CD14-positive monocyte (primary cell): ENCODE measurements around the gene IL36G. TPM values are rescaled to one million over a fixed set of nuclear protein-coding genes. Genes with fewer than 3 reads are reported as not detected.

Source experiments
- DNase-seq, 3 donors: peaks; one replicate each; pipeline ENCODE4 v3.0.0-alpha.2; 2011 to 2022
- H2AFZ ChIP-seq: 2 replicates; pipeline ENCODE4 v1.6.0; 2012; ENCODE audit warnings: mild to moderate bottlenecking, low read depth, low read length, inconsistent platforms; ENCODE audit not compliant: insufficient read depth, poor library complexity, severe bottlenecking
- H3K27ac ChIP-seq, 2 donors: 1 replicate in 1 of 2; 2 replicates in 1 of 2; pipeline ENCODE4 v1.5.1; 2012 to 2013; ENCODE audit warnings: low read length in 2 of 2, control low read depth in 1 of 2, inconsistent platforms in 1 of 2, low read depth in 1 of 2, mild to moderate bottlenecking in 1 of 2
- H3K27me3 ChIP-seq, 2 donors: one replicate each; pipeline versions ENCODE4 v1.6.0 to v1.6.1; 2011 to 2013; ENCODE audit warnings: low read length in 2 of 2; ENCODE audit not compliant: control insufficient read depth in 2 of 2, insufficient read depth in 2 of 2
- H3K36me3 ChIP-seq, 2 donors: replicated peaks in 1 of 2; 1 replicate in 1 of 2; 2 replicates in 1 of 2; pipeline versions ENCODE4 v1.5.1 to v1.6.1; 2012 to 2013; ENCODE audit warnings: low read length in 2 of 2, control low read depth in 1 of 2, inconsistent platforms in 1 of 2, mild to moderate bottlenecking in 1 of 2; ENCODE audit not compliant: insufficient read depth in 2 of 2, control insufficient read depth in 1 of 2
- H3K4me1 ChIP-seq, 2 donors: 1 replicate in 1 of 2; 2 replicates in 1 of 2; pipeline versions ENCODE4 v1.5.1 to v1.6.1; 2012 to 2013; ENCODE audit warnings: low read length in 2 of 2, control low read depth in 1 of 2, inconsistent platforms in 1 of 2, mild to moderate bottlenecking in 1 of 2, moderate library complexity in 1 of 2; ENCODE audit not compliant: insufficient read depth in 2 of 2, control insufficient read depth in 1 of 2
- H3K4me2 ChIP-seq: replicated peaks from 2 replicates; pipeline ENCODE3; 2012; ENCODE audit warnings: low read length, moderate library complexity, mild to moderate bottlenecking; ENCODE audit not compliant: poor library complexity, severe bottlenecking; ENCODE audit errors: extremely low read depth
- H3K4me3 ChIP-seq, 3 experiments: fragments of 200-600 bp in 1 of 3; sonication (generic) in 1 of 3; replicated peaks in 1 of 3; 1 replicate in 2 of 3; 2 replicates in 1 of 3; pipeline ENCODE4 v1.5.1; 2011 to 2013; ENCODE audit warnings: low read length in 3 of 3, mild to moderate bottlenecking in 3 of 3, control low read depth in 2 of 3, low read depth in 2 of 3, inconsistent platforms in 1 of 3, moderate library complexity in 1 of 3
- H3K79me2 ChIP-seq: 2 replicates; pipeline ENCODE4 v1.6.0; 2012; ENCODE audit warnings: mild to moderate bottlenecking, control low read depth, inconsistent platforms, low read length, moderate library complexity; ENCODE audit not compliant: insufficient read depth
- H3K9ac ChIP-seq: 2 replicates; pipeline ENCODE4 v1.6.0; 2017; ENCODE audit warnings: low read length, mild to moderate bottlenecking; ENCODE audit not compliant: insufficient read depth, poor library complexity, severe bottlenecking
- H3K9me3 ChIP-seq, 2 donors: replicated peaks in 1 of 2; 1 replicate in 1 of 2; 2 replicates in 1 of 2; pipeline versions ENCODE4 v1.5.1 to v1.6.1; 2012 to 2013; ENCODE audit warnings: low read length in 2 of 2, control low read depth in 1 of 2; ENCODE audit not compliant: control insufficient read depth in 1 of 2, insufficient read depth in 1 of 2
- H4K20me1 ChIP-seq: 2 replicates; pipeline ENCODE4 v1.6.0; 2012; ENCODE audit warnings: mild to moderate bottlenecking, low read length, control low read depth, moderate library complexity; ENCODE audit not compliant: insufficient read depth
- H3K27ac Mint-ChIP-seq, 7 donors: one replicate each; pipeline ENCODE4 v1.8.0; 2020; ENCODE audit warnings: mild to moderate bottlenecking in 7 of 7, mixed read lengths in 7 of 7, moderate library complexity in 6 of 7, inconsistent platforms in 2 of 7
- H3K27me3 Mint-ChIP-seq, 3 donors: one replicate each; pipeline ENCODE4 v1.8.0; 2021 to 2022; ENCODE audit warnings: low read depth in 3 of 3, mild to moderate bottlenecking in 3 of 3, mixed read lengths in 3 of 3, moderate library complexity in 3 of 3, inconsistent platforms in 1 of 3
- H3K36me3 Mint-ChIP-seq, 2 donors: one replicate each; pipeline ENCODE4 v1.8.0; 2020; ENCODE audit warnings: mixed read lengths in 2 of 2, inconsistent platforms in 1 of 2, mild to moderate bottlenecking in 1 of 2
- H3K4me1 Mint-ChIP-seq: one replicate; pipeline ENCODE4 v1.8.0; 2020; ENCODE audit warnings: mild to moderate bottlenecking, mixed read lengths
- H3K4me3 Mint-ChIP-seq, 2 donors: one replicate each; pipeline ENCODE4 v1.8.0; 2020; ENCODE audit warnings: mild to moderate bottlenecking in 2 of 2, mixed read lengths in 2 of 2, moderate library complexity in 1 of 2
- H3K9me3 Mint-ChIP-seq, 7 donors: one replicate each; pipeline ENCODE4 v1.8.0; 2020 to 2022; ENCODE audit warnings: mixed read lengths in 7 of 7, mild to moderate bottlenecking in 6 of 7, moderate library complexity in 6 of 7, inconsistent platforms in 2 of 7
- CTCF ChIP-seq: fragments of 200-600 bp; IDR thresholded peaks from one replicate; pipeline ENCODE4 v1.8.0; 2022; ENCODE audit warnings: antibody characterized with exemption, mild to moderate bottlenecking
- WGBS: methylation state at CpG from one replicate; pipeline ENCODE4 v1.1.5; 2013; ENCODE audit warnings: missing lambda C conversion rate; ENCODE audit not compliant: insufficient coverage; 5-methylcytosine and 5-hydroxymethylcytosine counted together
- intact Hi-C, 2 donors: fragments of 100-400 bp; cut with micrococcal nuclease; formaldehyde crosslinking; loops; one replicate each; pipeline versions ENCODE4 v1.15.0 to v1.15.1; 2023
- polyA plus RNA-seq, 3 donors: library from polyadenylated mRNA; depleted of rRNA in 1 of 3; unstranded in 2 of 3; stranded (reverse) in 1 of 3; fragments of 300-500 nt in 2 of 3; fragments of >200 nt in 1 of 3; fragmentation: Illumina TruSeq in 2 of 3; gene quantifications; 1 replicate in 2 of 3; 2 replicates in 1 of 3; pipeline ENCODE4 v1.2.3, GENCODE V29; 2012 to 2021

Gene IL36G
- polyA plus RNA-seq, 3 donors = not detected

- no peak overlapping the region for H3K4me3 Mint-ChIP-seq
- TF ChIP-seq CTCF = no peak
- 78% methylated on average over 1 of the region's 2 CpGs for WGBS
- H3K9me3 Mint-ChIP-seq = peaks cover 14 to 37% (median 31%) of the 10 kb centered on the region in 7 donors
- Histone ChIP-seq H4K20me1 (no peaks in the 10 kb centered on the region), H3K9me3 (peaks cover 15 to 23% of the 10 kb centered on the region in 2 donors), H3K79me2 (no peaks in the 10 kb centered on the region), H3K27ac (no peak overlapping the region), H3K4me1 (no peaks in the 10 kb centered on the region), H3K4me3 (no peak overlapping the region), H3K27me3 (no peaks in the 10 kb centered on the region), H3K4me2 (no peak overlapping the region), H2AFZ (no peak overlapping the region), H3K36me3 (no peaks in the 10 kb centered on the region), H3K9ac (no peak overlapping the region)
- DNase-seq = no peak
- H3K4me1 Mint-ChIP-seq = no peaks in the 10 kb centered on the region
- intact Hi-C loops = no loop called here
- H3K27me3 Mint-ChIP-seq = peaks cover 2 to 7% (median 4%) of the 10 kb centered on the region in 3 donors
- no peaks in the 10 kb centered on the region for H3K36me3 Mint-ChIP-seq
- no peak overlapping the region for H3K27ac Mint-ChIP-seq
Observed at GRCh38 chr2:112994648-112995047, 16.8 kb downstream of the IL36G start.

- H2AFZ ChIP-seq = no peak overlapping the region
- TF ChIP-seq CTCF = no peak
- no peak overlapping the region for H3K27ac Mint-ChIP-seq
Observed at GRCh38 chr2:112995346-112995920, 17.6 kb downstream of the IL36G start.

More at GRCh38 chr2:112995346-112995920, 17.6 kb downstream of the IL36G start:
- Mint-ChIP-seq H3K4me3 (no peak overlapping the region), H3K27me3 (peaks cover 3 to 4% (median 4%) of the 10 kb centered on the region in 3 donors), H3K9me3 (peaks cover 12 to 41% (median 34%) of the 10 kb centered on the region in 7 donors), H3K4me1 (no peaks in the 10 kb centered on the region), H3K36me3 (no peaks in the 10 kb centered on the region)
- no peaks in the 10 kb centered on the region for H4K20me1 ChIP-seq
- 100% methylated on average over 3 of the region's 14 CpGs for WGBS
- H3K79me2 ChIP-seq = no peaks in the 10 kb centered on the region
- intact Hi-C loops = no loop called here
- peaks cover 18 to 27% of the 10 kb centered on the region in 2 donors for H3K9me3 ChIP-seq
- no peaks in the 10 kb centered on the region for H3K4me1 ChIP-seq
- no peaks in the 10 kb centered on the region for H3K27me3 ChIP-seq
- no peak overlapping the region for H3K4me2 ChIP-seq
- no peak for DNase-seq
- H3K27ac ChIP-seq = no peak overlapping the region
- H3K36me3 ChIP-seq = no peaks in the 10 kb centered on the region
- H3K4me3 ChIP-seq = no peak overlapping the region
- no peak overlapping the region for H3K9ac ChIP-seq
